Panc1 (cell line): ENCODE results near the gene TUBA3C. TPM values are rescaled to one million over a fixed set of nuclear protein-coding genes. Genes with fewer than 3 reads are reported as not detected.
"Not testable (repeated sequence)": the region's sequence is repeated elsewhere in the genome, so short reads cannot be mapped to it uniquely, and the experiment has no call there.

Source experiments
- ATAC-seq: fragments of 200-7000 bp; cut with Tn5 transposase; 2 replicates; pipeline ENCODE4 v1.9.1; 2020; ENCODE audit warnings: mild to moderate bottlenecking, moderate library complexity
- BruUV-seq: library from RNA; stranded (reverse); fragments of 400-500 nt; replicated peaks from 2 replicates; lab custom pipeline; 2021; lab: Mats Ljungman, UMichigan
- CTCF ChIA-PET: fragments of 300-600 bp; sonication (Branson Sonifier 250); formaldehyde crosslinking; loops from one replicate; lab custom pipeline; 2022; ENCODE audit warnings: antibody characterized with exemption; lab: Charles Lee
- POLR2A ChIA-PET: fragments of 300-600 bp; sonication (Branson Sonifier 250); formaldehyde crosslinking; loops from one replicate; lab custom pipeline; 2022; ENCODE audit warnings: antibody characterized with exemption; lab: Charles Lee
- DNase-seq: peaks from one replicate; pipeline ENCODE4 v3.0.0-alpha.2; 2010; ENCODE audit warnings: low read depth, low spot score
- H3K27ac ChIP-seq: 2 replicates; pipeline ENCODE4 v1.5.1; 2011; ENCODE audit warnings: mild to moderate bottlenecking, low read length, inconsistent platforms
- H3K27me3 ChIP-seq: fragments of 200-500 bp; sonication (Bioruptor generic); 2 replicates; pipeline ENCODE4 v1.6.0; 2014; ENCODE audit warnings: low read length, inconsistent platforms; ENCODE audit not compliant: control insufficient read depth, insufficient read depth
- H3K36me3 ChIP-seq: fragments of 200-500 bp; sonication (Bioruptor generic); 2 replicates; pipeline ENCODE4 v1.5.1; 2014; ENCODE audit warnings: inconsistent platforms, mild to moderate bottlenecking, low read length, moderate library complexity; ENCODE audit not compliant: control insufficient read depth, insufficient read depth
- H3K4me1 ChIP-seq: 2 replicates; pipeline ENCODE4 v1.5.1; 2011; ENCODE audit warnings: inconsistent platforms, mild to moderate bottlenecking, low read length, moderate library complexity; ENCODE audit not compliant: control insufficient read depth, insufficient read depth
- H3K4me3 ChIP-seq, 2 experiments: 2 replicates each; pipeline ENCODE4 v1.5.1; 2011 to 2012; ENCODE audit warnings: low read depth in 2 of 2, low read length in 2 of 2, mild to moderate bottlenecking in 2 of 2, inconsistent platforms in 1 of 2, moderate library complexity in 1 of 2
- H3K9me3 ChIP-seq: fragments of 200-500 bp; sonication (Bioruptor generic); 2 replicates; pipeline ENCODE4 v1.5.1; 2014; ENCODE audit warnings: low read depth, mild to moderate bottlenecking, inconsistent platforms, low read length, moderate library complexity; ENCODE audit not compliant: control insufficient read depth, insufficient read depth
- CTCF ChIP-seq: fragments of 450-650 bp; IDR thresholded peaks from 2 replicates; pipeline ENCODE4 v1.5.1; 2017; ENCODE audit warnings: mild to moderate bottlenecking
- POLR2AphosphoS5 ChIP-seq: IDR thresholded peaks from 2 replicates; pipeline ENCODE4 v1.6.1; 2012; ENCODE audit warnings: mild to moderate bottlenecking, low read depth, low read length, moderate library complexity
- SIN3A ChIP-seq: IDR thresholded peaks from 2 replicates; pipeline ENCODE4 v1.6.1; 2012; ENCODE audit warnings: low read depth, mild to moderate bottlenecking, low read length, moderate library complexity, borderline replicate concordance; ENCODE audit not compliant: insufficient read depth
- TCF7L2 ChIP-seq: IDR thresholded peaks from 2 replicates; pipeline ENCODE4 v1.6.1; 2011; ENCODE audit warnings: mild to moderate bottlenecking, low read depth, low read length, inconsistent platforms
- in situ Hi-C: cut with HindIII; loops from 2 replicates; pipeline ENCODE4 v1.10.0; 2016; ENCODE audit warnings: low sequenced_read_pairs, low pct_unique_long_range_greater_than_20kb
- intact Hi-C: fragments of 100-400 bp; cut with micrococcal nuclease; formaldehyde crosslinking; loops from one replicate; pipeline ENCODE4 v1.10.0; 2022; ENCODE audit not compliant: unreplicated experiment
- total RNA-seq: library from RNA; stranded (reverse); gene quantifications from one replicate; pipeline ENCODE4 v1.2.1, GENCODE V29; 2021; ENCODE audit not compliant: unreplicated experiment
- TF ChIP-seq, protein P1 (sequence below), 2 experiments: IDR thresholded peaks; 2 replicates each; pipeline ENCODE4 v1.6.1; 2011 to 2012; ENCODE audit warnings: low read depth in 2 of 2, control low read depth in 1 of 2, low read length in 1 of 2, mild to moderate bottlenecking in 1 of 2, moderate library complexity in 1 of 2; ENCODE audit not compliant: insufficient read depth in 1 of 2

TUBA3C gene
- total RNA-seq, 1 experiment from 2014 or later = not detected

GRCh38 chr13:19176981-19177776 lies 4.4 kb downstream of the TUBA3C start:
- H3K27me3 ChIP-seq, H3K4me1 ChIP-seq, intact Hi-C loops, BruUV-seq, H3K9me3 ChIP-seq, H3K4me3 ChIP-seq, POLR2A ChIA-PET, in situ Hi-C loops, CTCF ChIA-PET, ATAC-seq, H3K36me3 ChIP-seq, DNase-seq, H3K27ac ChIP-seq: not testable (repeated sequence)

DNA sequence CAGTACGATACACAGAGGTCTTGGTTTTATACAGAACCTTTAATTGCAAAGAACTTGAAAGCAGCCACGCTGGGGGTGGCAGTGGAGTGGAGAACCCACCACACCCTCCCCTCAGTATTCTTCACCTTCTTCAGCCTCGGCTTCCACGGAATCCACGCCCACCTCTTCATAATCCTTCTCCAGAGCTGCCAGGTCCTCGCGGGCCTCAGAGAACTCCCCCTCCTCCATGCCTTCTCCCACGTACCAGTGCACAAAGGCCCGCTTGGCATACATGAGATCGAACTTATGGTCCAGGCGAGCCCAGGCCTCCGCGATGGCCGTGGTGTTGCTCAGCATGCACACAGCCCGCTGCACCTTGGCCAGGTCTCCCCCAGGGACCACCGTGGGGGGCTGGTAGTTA lies 7.9 kb downstream of the TUBA3C start:
- ChIA-PET POLR2A (no interaction called here), CTCF (no interaction called here)
- Histone ChIP-seq H3K27ac (no peak overlapping the region), H3K36me3 (no peaks in the 10 kb centered on the region), H3K9me3 (no peaks in the 10 kb centered on the region), H3K4me3 (no peak overlapping the region), H3K4me1 (no peaks in the 10 kb centered on the region), H3K27me3 (no peaks in the 10 kb centered on the region)
- ATAC-seq (no peak), DNase-seq (no peak)
- BruUV-seq = no TSS peak
- in situ Hi-C loops (no loop called here), intact Hi-C loops (no loop called here)
- TF ChIP-seq, protein P1, sequence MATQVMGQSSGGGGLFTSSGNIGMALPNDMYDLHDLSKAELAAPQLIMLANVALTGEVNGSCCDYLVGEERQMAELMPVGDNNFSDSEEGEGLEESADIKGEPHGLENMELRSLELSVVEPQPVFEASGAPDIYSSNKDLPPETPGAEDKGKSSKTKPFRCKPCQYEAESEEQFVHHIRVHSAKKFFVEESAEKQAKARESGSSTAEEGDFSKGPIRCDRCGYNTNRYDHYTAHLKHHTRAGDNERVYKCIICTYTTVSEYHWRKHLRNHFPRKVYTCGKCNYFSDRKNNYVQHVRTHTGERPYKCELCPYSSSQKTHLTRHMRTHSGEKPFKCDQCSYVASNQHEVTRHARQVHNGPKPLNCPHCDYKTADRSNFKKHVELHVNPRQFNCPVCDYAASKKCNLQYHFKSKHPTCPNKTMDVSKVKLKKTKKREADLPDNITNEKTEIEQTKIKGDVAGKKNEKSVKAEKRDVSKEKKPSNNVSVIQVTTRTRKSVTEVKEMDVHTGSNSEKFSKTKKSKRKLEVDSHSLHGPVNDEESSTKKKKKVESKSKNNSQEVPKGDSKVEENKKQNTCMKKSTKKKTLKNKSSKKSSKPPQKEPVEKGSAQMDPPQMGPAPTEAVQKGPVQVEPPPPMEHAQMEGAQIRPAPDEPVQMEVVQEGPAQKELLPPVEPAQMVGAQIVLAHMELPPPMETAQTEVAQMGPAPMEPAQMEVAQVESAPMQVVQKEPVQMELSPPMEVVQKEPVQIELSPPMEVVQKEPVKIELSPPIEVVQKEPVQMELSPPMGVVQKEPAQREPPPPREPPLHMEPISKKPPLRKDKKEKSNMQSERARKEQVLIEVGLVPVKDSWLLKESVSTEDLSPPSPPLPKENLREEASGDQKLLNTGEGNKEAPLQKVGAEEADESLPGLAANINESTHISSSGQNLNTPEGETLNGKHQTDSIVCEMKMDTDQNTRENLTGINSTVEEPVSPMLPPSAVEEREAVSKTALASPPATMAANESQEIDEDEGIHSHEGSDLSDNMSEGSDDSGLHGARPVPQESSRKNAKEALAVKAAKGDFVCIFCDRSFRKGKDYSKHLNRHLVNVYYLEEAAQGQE (IDR thresholded peaks at IDR 0.05; ENCODE audit: insufficient read depth in 1 of 2, low read depth in 2 of 2, low read length in 1 of 2) = no peak
- TF ChIP-seq POLR2AphosphoS5 = no peak
- TF ChIP-seq TCF7L2 = no peak
- no peak for TF ChIP-seq CTCF
- no peak for TF ChIP-seq SIN3A

DNA sequence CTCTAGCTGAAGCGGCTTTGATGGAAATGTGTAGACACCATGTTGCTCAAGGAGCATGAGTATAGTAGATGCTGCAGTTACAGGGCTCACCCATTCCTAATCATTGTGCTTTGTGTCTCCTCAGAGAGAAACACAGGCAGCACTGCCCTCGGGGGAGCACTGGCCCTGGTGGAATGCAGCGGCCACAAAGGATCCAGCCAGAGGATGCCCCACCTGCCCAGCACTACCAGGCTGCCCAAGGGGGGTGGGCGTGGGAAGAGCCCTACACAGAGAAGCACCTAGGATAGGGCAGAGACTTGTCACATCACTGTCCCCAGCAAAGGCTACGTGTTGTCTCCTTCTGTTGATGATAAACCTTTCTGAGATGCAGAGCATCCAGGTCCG lies 9.0 kb downstream of the TUBA3C start:
- in situ Hi-C loops = no loop called here
- H3K27me3 ChIP-seq = no peaks in the 10 kb centered on the region
- H3K4me1 ChIP-seq = no peaks in the 10 kb centered on the region
- H3K4me3 ChIP-seq = no peak overlapping the region
- ATAC-seq (no peak), DNase-seq (no peak)
- H3K27ac ChIP-seq = no peak overlapping the region
- CTCF ChIA-PET = no interaction called here
- POLR2A ChIA-PET = no interaction called here
- H3K9me3 ChIP-seq = no peaks in the 10 kb centered on the region
- no TSS peak for BruUV-seq
- H3K36me3 ChIP-seq = no peaks in the 10 kb centered on the region
- no peak for TF ChIP-seq SIN3A
- TF ChIP-seq, protein P1 (IDR thresholded peaks at IDR 0.05; ENCODE audit: insufficient read depth in 1 of 2, low read depth in 2 of 2, low read length in 1 of 2) = no peak
- no peak for TF ChIP-seq CTCF
- no peak for TF ChIP-seq POLR2AphosphoS5
- no peak for TF ChIP-seq TCF7L2
- intact Hi-C loops = no loop called here
